Hepatocyte (in vitro differentiated cells): ENCODE results near the gene VCAM1.

Source experiments
- CTCF ChIP-seq: fragments of 200-600 bp; sonication (generic); IDR thresholded peaks from 2 replicates; pipeline ENCODE4 v1.5.1; 2016; ENCODE audit warnings: antibody characterized with exemption, mild to moderate bottlenecking; ENCODE audit not compliant: poor library complexity
- EZH2phosphoT487 ChIP-seq: fragments of 200-600 bp; sonication (generic); IDR thresholded peaks from one replicate; pipeline ENCODE4 v1.6.1; 2018; ENCODE audit warnings: antibody characterized with exemption, mild to moderate bottlenecking, low read depth, moderate library complexity; ENCODE audit not compliant: unreplicated experiment, severe bottlenecking

GRCh38 chr1:100759188-100759587 lies 39.6 kb downstream of the VCAM1 start:
- TF ChIP-seq CTCF: no peak
- no peak for TF ChIP-seq EZH2phosphoT487
